Heart right ventricle (tissue), 16 donors: ENCODE measurements around the gene C1orf74. TPM values are rescaled to one million over a fixed set of nuclear protein-coding genes. Genes with fewer than 3 reads are reported as not detected.
A peak's percentile ranks its signal among the peaks of the same experiment; 100 is the strongest.

Experiments used
- ATAC-seq, 8 donors: fragments of 200-7000 bp; cut with Tn5 transposase; one replicate each; pipeline ENCODE4 v1.9.1; 2020; ENCODE audit warnings: mild to moderate bottlenecking in 8 of 8, moderate library complexity in 8 of 8, moderate number of reproducible peaks in 1 of 8
- DNase-seq, 2 donors: peaks; one replicate each; pipeline ENCODE4 v3.0.0-alpha.2; 2020
- H3K27ac ChIP-seq, 10 donors: fragments of 200-600 bp; sonication (generic) in 2 of 10; one replicate each; pipeline versions ENCODE4 v1.5.0 to v1.8.0; 2020 to 2022; ENCODE audit warnings: mild to moderate bottlenecking in 3 of 10
- H3K27me3 ChIP-seq, 7 donors: fragments of 200-600 bp; one replicate each; pipeline ENCODE4 v1.8.0; 2021 to 2022; ENCODE audit warnings: mild to moderate bottlenecking in 2 of 7
- H3K36me3 ChIP-seq, 9 donors: fragments of 200-600 bp; sonication (generic) in 1 of 9; one replicate each; pipeline versions ENCODE4 v1.5.0 to v1.8.0; 2020 to 2022; ENCODE audit warnings: mild to moderate bottlenecking in 2 of 9
- H3K4me1 ChIP-seq, 9 donors: fragments of 200-600 bp; sonication (generic) in 1 of 9; one replicate each; pipeline versions ENCODE4 v1.5.0 to v1.8.0; 2020 to 2022; ENCODE audit warnings: mild to moderate bottlenecking in 4 of 9
- H3K4me3 ChIP-seq, 10 donors: fragments of 200-600 bp; sonication (generic) in 2 of 10; one replicate each; pipeline versions ENCODE4 v1.5.0 to v1.8.0; 2020 to 2022; ENCODE audit warnings: mild to moderate bottlenecking in 7 of 10, moderate library complexity in 2 of 10
- H3K9me3 ChIP-seq, 11 donors: fragments of 200-600 bp in 10 of 11; sonication (generic) in 2 of 11; one replicate each; pipeline versions ENCODE4 v1.5.0 to v1.8.0; 2013 to 2022; ENCODE audit warnings: mild to moderate bottlenecking in 2 of 11, control low read depth in 1 of 11, moderate library complexity in 1 of 11
- WGBS, 2 donors: extraction: QIAGEN DNeasy Blood & Tissue Kit; methylation state at CpG; one replicate each; pipeline ENCODE4 v1.1.7; 2013; ENCODE audit warnings: inconsistent platforms in 1 of 2; 5-methylcytosine and 5-hydroxymethylcytosine counted together
- intact Hi-C, 10 donors: fragments of 100-400 bp; cut with DNase I; formaldehyde crosslinking; loops; one replicate each; pipeline versions ENCODE4 v1.11.1 to v1.14.2; 2022
- polyA plus RNA-seq, 2 donors: library from polyadenylated mRNA; stranded (reverse); fragments of 200-250 nt; gene quantifications; one replicate each; pipeline ENCODE4 v1.2.3, GENCODE V29; 2013
- total RNA-seq, 10 donors: library from RNA; stranded (reverse); fragmentation: NEBNext Ultra II Directional in 3 of 10; extraction: Animal tissue kit (Norgen Biotek cat#: 25700) in 3 of 10; gene quantifications; one replicate each; pipeline versions ENCODE4 v1.2.1 to v1.2.4, GENCODE V29; 2021 to 2023
- TF ChIP-seq, protein P1 (sequence below), 9 donors: fragments of 200-600 bp; sonication (generic) in 2 of 9; IDR thresholded peaks; one replicate each; pipeline versions ENCODE4 v1.5.0 to v1.8.0; 2021 to 2022; ENCODE audit warnings: antibody characterized with exemption in 9 of 9, mild to moderate bottlenecking in 5 of 9, moderate library complexity in 1 of 9
- donor health status: Arrhythmogenic right ventricular cardiomyopathy.
- donor health status: ischemic (EF 13 %, LVEDD 7.1; RV severe dilation, severe dysfunction).
- donor health status: healthy with polysubstance abuse.
- donor health status: DM: no; HTN: yes; CAD: no.
- donor health status: DM: no; HTN: no; CAD: no.
- donor health status: ischemic (EF 25% LVEDD 6.9; RV normal size, moderate dysfunction).
- donor health status: ischemic (EF 25% LVEDD 5.7; RV mildly dilated, moderate dysfunction).
- donor health status: healthy.
- donor health status: DM: yes; HTN: yes; CAD: no.
- donor health status: Ischemic cardiomyopathy.
- donor health status: ischemic (EF 35%, LVEDD 5.7; RV mildly dilated, moderate dysfunction).
- donor health status: nonischemic (EF 11% LVEDD 7.7; RV severe dilation, severe dysfunction).
- donor health status: DM: yes; HTN: yes; CAD: no.
- donor health status: PGD.
- donor health status: ischemic (EF 29% LVEDD 5.4; RV normal size, mild dysfunction).
- donor health status: nonischemic (EF 23%, LVEDD 6.1; RV moderate dilation, normal function).

The C1orf74 gene
- total and polyA plus RNA-seq, 12 donors: 1.0 to 2.8 (median 1.8) TPM

DNA sequence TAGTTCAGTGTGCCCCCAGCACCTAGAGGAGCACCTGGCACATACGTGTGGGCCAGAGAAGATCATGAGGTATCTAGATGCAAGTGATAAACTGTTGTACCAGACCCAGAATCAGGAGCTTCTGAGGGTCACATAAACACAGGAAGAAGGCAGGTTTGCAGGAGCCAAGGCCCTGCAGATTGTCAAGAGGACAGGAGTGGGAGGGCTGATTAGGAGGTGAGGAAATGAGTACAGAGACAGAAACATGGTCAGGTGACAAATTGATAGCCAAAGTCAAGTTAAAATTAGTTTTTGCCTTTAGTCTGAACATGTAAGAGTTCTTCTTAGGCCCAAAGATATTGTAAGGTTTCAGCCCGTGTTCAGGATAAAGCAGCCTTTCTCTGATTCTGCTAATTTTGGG is 42.5 kb downstream of the C1orf74 start:
- peak in 1 of 2 donors; percentile 37 for DNase-seq
- Histone ChIP-seq H3K9me3 (no peaks in the 10 kb centered on the region), H3K4me3 (peak overlapping the region in 2 of 10 donors; percentile 18 to 27), H3K27ac (peak overlapping the region; percentile 58 to 92 (median 82)), H3K36me3 (no peaks in the 10 kb centered on the region), H3K27me3 (no peaks in the 10 kb centered on the region), H3K4me1 (peaks cover 5 to 45% (median 26%) of the 10 kb centered on the region in 9 donors)
- ATAC-seq: peak; percentile 57 to 90 (median 80)
- TF ChIP-seq, protein P1, sequence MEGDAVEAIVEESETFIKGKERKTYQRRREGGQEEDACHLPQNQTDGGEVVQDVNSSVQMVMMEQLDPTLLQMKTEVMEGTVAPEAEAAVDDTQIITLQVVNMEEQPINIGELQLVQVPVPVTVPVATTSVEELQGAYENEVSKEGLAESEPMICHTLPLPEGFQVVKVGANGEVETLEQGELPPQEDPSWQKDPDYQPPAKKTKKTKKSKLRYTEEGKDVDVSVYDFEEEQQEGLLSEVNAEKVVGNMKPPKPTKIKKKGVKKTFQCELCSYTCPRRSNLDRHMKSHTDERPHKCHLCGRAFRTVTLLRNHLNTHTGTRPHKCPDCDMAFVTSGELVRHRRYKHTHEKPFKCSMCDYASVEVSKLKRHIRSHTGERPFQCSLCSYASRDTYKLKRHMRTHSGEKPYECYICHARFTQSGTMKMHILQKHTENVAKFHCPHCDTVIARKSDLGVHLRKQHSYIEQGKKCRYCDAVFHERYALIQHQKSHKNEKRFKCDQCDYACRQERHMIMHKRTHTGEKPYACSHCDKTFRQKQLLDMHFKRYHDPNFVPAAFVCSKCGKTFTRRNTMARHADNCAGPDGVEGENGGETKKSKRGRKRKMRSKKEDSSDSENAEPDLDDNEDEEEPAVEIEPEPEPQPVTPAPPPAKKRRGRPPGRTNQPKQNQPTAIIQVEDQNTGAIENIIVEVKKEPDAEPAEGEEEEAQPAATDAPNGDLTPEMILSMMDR (IDR thresholded peaks at IDR 0.05): no peak
- intact Hi-C loops: loop anchor here in 5 of 10 donors (10.0 kb wide), 4 partner anchors 47 to 167 kb away; no protein-coding TSS in a partner anchor
- WGBS, 2 donors: 27 to 49% methylated on average over 2 of the region's 2 CpGs

DNA sequence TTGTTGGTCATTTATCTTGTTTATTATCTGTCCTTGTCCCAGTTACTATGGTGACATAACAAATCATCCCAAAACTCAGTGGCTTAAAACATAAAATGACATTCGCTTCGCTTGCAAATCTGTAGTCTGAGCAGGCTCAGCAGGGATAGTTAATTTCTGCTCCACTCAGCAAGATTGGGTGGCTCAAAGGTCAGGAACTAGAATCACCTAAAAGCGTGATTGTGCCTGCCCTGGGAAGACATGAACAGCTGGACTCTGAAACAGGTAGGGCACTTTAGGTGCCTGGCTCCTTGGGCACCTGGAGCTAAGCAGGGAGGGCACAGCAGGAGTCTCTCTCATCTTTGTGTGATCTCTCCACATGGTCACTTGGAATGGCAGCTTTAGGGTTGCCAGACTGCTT is 43.2 kb downstream of the C1orf74 start:
- H3K4me3 ChIP-seq: no peak overlapping the region
- TF ChIP-seq, protein P1 (IDR thresholded peaks at IDR 0.05): no peak
- H3K36me3 ChIP-seq: no peaks in the 10 kb centered on the region
- intact Hi-C loops: loop anchor here in 5 of 10 donors (10.0 kb wide), 4 partner anchors 46 to 166 kb away; no protein-coding TSS in a partner anchor
- WGBS, 2 donors: 91 to 99% methylated on average over 3 of the region's 3 CpGs
- peaks cover 5 to 45% (median 29%) of the 10 kb centered on the region in 9 donors for H3K4me1 ChIP-seq
- peak overlapping the region in 8 of 10 donors; percentile 71 to 92 (median 83) for H3K27ac ChIP-seq
- H3K27me3 ChIP-seq: no peaks in the 10 kb centered on the region
- no peak for ATAC-seq
- H3K9me3 ChIP-seq: no peaks in the 10 kb centered on the region
- DNase-seq: no peak

DNA sequence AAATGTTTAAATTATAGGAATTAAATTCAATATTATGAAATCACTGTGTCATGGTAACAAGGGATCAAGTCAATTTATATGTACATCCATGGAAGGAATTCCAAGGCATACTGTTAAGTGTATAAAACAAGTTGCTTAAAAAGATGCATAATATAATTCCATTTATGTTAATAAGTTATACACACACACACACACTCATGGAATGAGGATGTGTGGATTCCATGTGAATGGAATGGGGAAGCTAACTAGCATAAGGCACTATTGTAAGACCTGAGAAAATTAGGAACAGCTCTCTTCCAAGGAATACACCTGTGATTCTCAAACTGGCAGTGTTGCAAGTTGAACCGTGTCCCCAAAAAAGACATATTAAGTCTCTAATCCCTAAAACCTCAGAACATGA is 46.1 kb downstream of the C1orf74 start:
- no peaks in the 10 kb centered on the region for H3K9me3 ChIP-seq
- no peak overlapping the region for H3K27ac ChIP-seq
- no peak overlapping the region for H3K4me3 ChIP-seq
- peaks cover 5 to 46% (median 36%) of the 10 kb centered on the region in 9 donors for H3K4me1 ChIP-seq
- DNase-seq (no peak), ATAC-seq (no peak)
- 94 to 97% methylated on average over 1 of the region's 1 CpG for WGBS, 2 donors
- TF ChIP-seq, protein P1 (IDR thresholded peaks at IDR 0.05): no peak
- no peaks in the 10 kb centered on the region for H3K27me3 ChIP-seq
- H3K36me3 ChIP-seq: no peaks in the 10 kb centered on the region
- intact Hi-C loops: no loop called here

DNA sequence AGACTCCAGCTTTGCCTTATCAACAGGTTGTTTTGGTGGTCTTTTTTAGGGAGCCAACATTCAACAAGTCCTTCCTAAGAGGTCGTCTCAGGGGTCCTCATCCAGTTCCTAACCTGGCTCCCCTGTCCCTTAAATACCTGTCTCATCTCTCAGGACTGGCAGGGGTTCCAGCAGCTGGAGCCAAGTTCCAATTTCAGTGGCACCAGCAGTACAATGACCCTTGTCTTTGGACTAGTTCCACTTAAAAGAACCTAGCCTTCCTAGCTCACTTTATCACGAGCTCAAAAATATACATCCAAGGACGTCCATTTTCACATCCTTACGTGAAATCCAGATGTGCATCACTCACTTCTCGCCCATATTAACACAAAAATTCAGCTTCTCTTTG is 47.2 kb downstream of the C1orf74 start:
- Histone ChIP-seq H3K4me1 (peaks cover 2 to 44% (median 29%) of the 10 kb centered on the region in 9 donors), H3K4me3 (no peak overlapping the region), H3K9me3 (no peaks in the 10 kb centered on the region), H3K27ac (no peak overlapping the region), H3K36me3 (no peaks in the 10 kb centered on the region), H3K27me3 (no peaks in the 10 kb centered on the region)
- intact Hi-C loops: no loop called here
- no peak for ATAC-seq
- TF ChIP-seq, protein P1 (IDR thresholded peaks at IDR 0.05): no peak
- DNase-seq: no peak
- WGBS, 2 donors: 73 to 74% methylated on average over 5 of the region's 5 CpGs
